KMS-11 (cell line): ENCODE results near the gene HMGCLL1.

ENCODE experiments used
- H2AFZ ChIP-seq: fragments of 200-600 bp; sonication (generic); 2 replicates; pipeline ENCODE4 v1.6.1; 2016; ENCODE audit warnings: antibody characterized with exemption, mixed run types, low read depth
- H3K27ac ChIP-seq: fragments of 200-600 bp; sonication (generic); 2 replicates; pipeline ENCODE4 v1.6.1; 2016; ENCODE audit warnings: mild to moderate bottlenecking, mixed run types
- H3K27me3 ChIP-seq: fragments of 200-600 bp; sonication (generic); 2 replicates; pipeline ENCODE4 v1.6.1; 2017; ENCODE audit warnings: mild to moderate bottlenecking, low read depth, mixed run types, moderate library complexity; ENCODE audit not compliant: insufficient read depth
- H3K36me3 ChIP-seq: fragments of 200-600 bp; sonication (generic); 2 replicates; pipeline ENCODE4 v1.6.1; 2017; ENCODE audit warnings: mild to moderate bottlenecking, mixed run types; ENCODE audit not compliant: insufficient read depth
- H3K4me1 ChIP-seq: fragments of 200-600 bp; sonication (generic); 2 replicates; pipeline ENCODE4 v1.6.1; 2016; ENCODE audit warnings: mild to moderate bottlenecking, low read depth, mixed run types; ENCODE audit not compliant: poor library complexity, severe bottlenecking
- H3K4me2 ChIP-seq: fragments of 200-600 bp; sonication (generic); 2 replicates; pipeline ENCODE4 v1.7.0; 2016; ENCODE audit warnings: mild to moderate bottlenecking, mixed run types
- H3K4me3 ChIP-seq: fragments of 200-600 bp; sonication (generic); IDR thresholded peaks from 2 replicates; pipeline ENCODE4 v1.6.1; 2017; ENCODE audit warnings: low read depth, low read length, mixed read lengths; ENCODE audit not compliant: insufficient read depth
- H3K79me2 ChIP-seq: fragments of 200-600 bp; sonication (generic); 2 replicates; pipeline ENCODE4 v1.6.1; 2016; ENCODE audit warnings: low read depth, mixed run types; ENCODE audit not compliant: insufficient read depth
- H3K9ac ChIP-seq: fragments of 200-600 bp; sonication (generic); 2 replicates; pipeline ENCODE4 v1.6.1; 2016; ENCODE audit warnings: mild to moderate bottlenecking, mixed run types
- H4K20me1 ChIP-seq: fragments of 200-600 bp; sonication (generic); 2 replicates; pipeline ENCODE4 v1.6.1; 2016; ENCODE audit warnings: mild to moderate bottlenecking, mixed run types; ENCODE audit not compliant: insufficient read depth
- CTCF ChIP-seq: fragments of 200-600 bp; sonication (generic); conservative IDR thresholded peaks from 2 replicates; pipeline ENCODE4 v1.6.1; 2017; ENCODE audit warnings: low read depth, mild to moderate bottlenecking, antibody characterized with exemption, low read length, moderate library complexity, mixed read lengths

The HMGCLL1 gene

GRCh38 chr6:55443238-55444134, 135.5 kb downstream of the HMGCLL1 start:
- Histone ChIP-seq H3K79me2 (no peaks in the 10 kb centered on the region), H2AFZ (no peak overlapping the region), H3K4me2 (no peak overlapping the region), H3K4me1 (no peaks in the 10 kb centered on the region), H3K36me3 (no peaks in the 10 kb centered on the region), H3K9ac (no peak overlapping the region), H3K27ac (no peak overlapping the region), H3K27me3 (no peaks in the 10 kb centered on the region), H3K4me3 (no peak overlapping the region), H4K20me1 (no peaks in the 10 kb centered on the region)
- no peak for TF ChIP-seq CTCF

GRCh38 chr6:55438203-55438602, 140.8 kb downstream of the HMGCLL1 start:
- Histone ChIP-seq H3K4me3 (no peak overlapping the region), H2AFZ (no peak overlapping the region)

DNA sequence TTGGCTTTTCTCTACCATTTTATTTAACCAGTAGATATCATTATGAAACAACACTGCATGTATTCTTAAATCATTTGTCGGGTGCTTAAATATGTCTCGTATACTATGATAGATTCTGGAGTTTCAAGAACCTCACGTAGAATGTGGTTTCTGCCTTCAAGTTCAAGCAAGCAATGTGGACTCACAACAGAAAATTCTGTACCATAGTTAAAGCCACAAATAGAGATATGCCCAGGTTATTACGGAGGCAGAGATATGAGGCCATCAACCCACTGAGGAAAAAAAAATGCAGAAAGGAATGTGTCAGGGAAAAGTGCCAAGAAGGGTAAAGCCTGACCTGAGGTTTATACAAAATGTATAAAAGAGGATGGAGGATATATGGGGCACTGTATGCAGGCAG, 141.9 kb downstream of the HMGCLL1 start:
- Histone ChIP-seq H3K79me2 (no peaks in the 10 kb centered on the region), H3K4me1 (no peaks in the 10 kb centered on the region), H4K20me1 (no peaks in the 10 kb centered on the region), H3K36me3 (no peaks in the 10 kb centered on the region), H3K4me3 (no peak overlapping the region), H3K27ac (no peak overlapping the region), H3K4me2 (no peak overlapping the region), H2AFZ (no peak overlapping the region), H3K27me3 (no peaks in the 10 kb centered on the region), H3K9ac (no peak overlapping the region)
- no peak for TF ChIP-seq CTCF

More at GRCh38 chr6:55438203-55438602, 140.8 kb downstream of the HMGCLL1 start:
- H3K27me3 ChIP-seq, result no peaks in the 10 kb centered on the region
- TF ChIP-seq CTCF, result no peak
- no peaks in the 10 kb centered on the region for H3K4me1 ChIP-seq
- H3K9ac ChIP-seq, result no peak overlapping the region
- no peaks in the 10 kb centered on the region for H4K20me1 ChIP-seq
- H3K27ac ChIP-seq, result no peak overlapping the region
- no peaks in the 10 kb centered on the region for H3K79me2 ChIP-seq
- no peaks in the 10 kb centered on the region for H3K36me3 ChIP-seq
- no peak overlapping the region for H3K4me2 ChIP-seq

DNA sequence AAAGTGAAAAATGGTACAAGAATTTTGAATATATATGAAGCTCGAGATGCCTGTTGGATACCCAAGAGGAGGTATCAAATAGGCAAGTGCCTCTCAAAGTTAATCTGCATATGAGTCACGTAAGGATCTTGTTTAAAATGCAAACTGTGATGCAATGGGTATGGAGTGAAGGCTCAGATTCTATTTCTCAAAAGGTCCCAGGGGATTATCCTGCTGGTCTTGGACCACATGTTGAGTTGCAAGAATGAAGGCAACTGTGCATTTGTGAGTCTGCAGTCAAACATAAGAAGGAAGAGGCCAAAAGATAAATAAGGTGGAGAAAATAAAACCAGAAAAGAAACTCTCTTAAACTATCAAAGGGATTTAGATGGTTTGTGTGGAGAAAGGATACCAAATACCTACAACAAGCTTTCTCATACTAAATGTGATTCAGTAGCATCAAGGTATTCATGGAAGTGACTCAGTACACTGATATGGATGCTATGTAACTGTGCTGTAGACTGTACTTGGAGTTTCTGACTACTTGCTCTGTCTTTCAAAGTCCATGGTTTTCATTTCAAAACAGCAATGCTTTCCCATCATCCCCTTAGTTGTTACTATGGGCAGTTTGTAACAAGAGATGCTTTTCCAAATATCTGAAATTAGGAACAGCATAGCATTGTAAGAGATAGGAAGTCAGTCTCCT, 145.4 kb downstream of the HMGCLL1 start:
- Histone ChIP-seq H3K4me1 (no peaks in the 10 kb centered on the region), H2AFZ (no peak overlapping the region), H3K36me3 (no peaks in the 10 kb centered on the region), H3K4me3 (no peak overlapping the region), H3K27ac (no peak overlapping the region), H3K27me3 (no peaks in the 10 kb centered on the region), H3K4me2 (no peak overlapping the region), H3K9ac (no peak overlapping the region), H4K20me1 (no peaks in the 10 kb centered on the region), H3K79me2 (no peaks in the 10 kb centered on the region)
- TF ChIP-seq CTCF, result no peak
